Endothelial cell of umbilical vein (primary cell): ENCODE data around the gene ARL13A. TPM values are rescaled to one million over a fixed set of nuclear protein-coding genes. Genes with fewer than 3 reads are reported as not detected.

ENCODE experiments used
- BruUV-seq: library from RNA; stranded (reverse); fragments of 400-500 nt; replicated peaks from 2 replicates; lab custom pipeline; 2021; lab: Mats Ljungman, UMichigan
- CTCF ChIA-PET: fragments of 300-600, 350-600 bp; sonication (Branson Sonifier 250); formaldehyde crosslinking; loops from one replicate; lab custom pipeline; 2021; ENCODE audit warnings: antibody characterized with exemption, inconsistent platforms; lab: Charles Lee
- POLR2A ChIA-PET: fragments of 300-600, 350-600 bp; sonication (Branson Sonifier 250); formaldehyde crosslinking; loops from one replicate; lab custom pipeline; 2021; ENCODE audit warnings: antibody characterized with exemption, inconsistent platforms; lab: Charles Lee
- DNase-seq: peaks from one replicate; pipeline ENCODE4 v3.0.0-alpha.2; 2011; ENCODE audit warnings: low read depth, low spot score
- FAIRE-seq: peaks from 2 replicates; lab custom pipeline; 2011; peaks lifted over from hg19 to GRCh38; lab: Jason Lieb, UNC
- H2AFZ ChIP-seq: 2 replicates; pipeline ENCODE4 v1.6.0; 2012; ENCODE audit warnings: low read depth, low read length, control low read depth, inconsistent platforms
- H3K27ac ChIP-seq: 2 replicates; pipeline ENCODE4 v1.5.1; 2011; ENCODE audit warnings: low read depth, mild to moderate bottlenecking, control low read depth, low read length, moderate library complexity; ENCODE audit not compliant: insufficient read depth
- H3K27me3 ChIP-seq, 2 experiments: 2 replicates each; pipeline versions ENCODE4 v1.6.0 to v1.6.1; 2011; ENCODE audit warnings: low read length in 2 of 2, mixed read lengths in 1 of 2; ENCODE audit not compliant: control insufficient read depth in 2 of 2, insufficient read depth in 2 of 2
- H3K36me3 ChIP-seq, 2 experiments: 2 replicates in 1 of 2; 3 replicates in 1 of 2; pipeline ENCODE4 v1.5.1; 2011; ENCODE audit warnings: low read length in 2 of 2, mild to moderate bottlenecking in 1 of 2, moderate library complexity in 1 of 2; ENCODE audit not compliant: control insufficient read depth in 2 of 2, insufficient read depth in 2 of 2; ENCODE audit errors: extremely low read depth in 1 of 2
- H3K4me1 ChIP-seq: 3 replicates; pipeline ENCODE4 v1.5.1; 2011; ENCODE audit warnings: mild to moderate bottlenecking, low read length; ENCODE audit not compliant: control insufficient read depth, insufficient read depth; ENCODE audit errors: extremely low read depth
- H3K4me2 ChIP-seq: 2 replicates; pipeline ENCODE4 v1.6.1; 2011; ENCODE audit warnings: low read length, control low read depth, mixed read lengths; ENCODE audit not compliant: insufficient read depth
- H3K4me3 ChIP-seq, 3 experiments: fragments of 200-600 bp in 1 of 3; sonication (generic), shearing (Covaris generic) in 1 of 3; replicated peaks in 1 of 3; 2 replicates each; pipeline ENCODE4 v1.5.1; 2011 to 2016; ENCODE audit warnings: control low read depth in 3 of 3, low read length in 3 of 3, mild to moderate bottlenecking in 2 of 3, inconsistent platforms in 1 of 3, low read depth in 1 of 3, moderate library complexity in 1 of 3; ENCODE audit not compliant: insufficient read depth in 1 of 3
- H3K79me2 ChIP-seq: 2 replicates; pipeline ENCODE4 v1.6.0; 2012; ENCODE audit warnings: low read length, inconsistent platforms; ENCODE audit not compliant: control insufficient read depth, insufficient read depth
- H3K9ac ChIP-seq: replicated peaks from 2 replicates; pipeline ENCODE3; 2011; ENCODE audit warnings: low read length, control low read depth; ENCODE audit not compliant: insufficient read depth; ENCODE audit errors: extremely low read depth
- H3K9me1 ChIP-seq: replicated peaks from 3 replicates; pipeline ENCODE4 v1.6.0; 2011; ENCODE audit warnings: mild to moderate bottlenecking, low read length; ENCODE audit not compliant: control insufficient read depth, insufficient read depth; ENCODE audit errors: extremely low read depth
- H3K9me3 ChIP-seq: replicated peaks from 2 replicates; pipeline ENCODE4 v1.5.1; 2012; ENCODE audit warnings: low read length, inconsistent platforms; ENCODE audit not compliant: control insufficient read depth, insufficient read depth
- H4K20me1 ChIP-seq: replicated peaks from 2 replicates; pipeline ENCODE3; 2011; ENCODE audit warnings: mild to moderate bottlenecking, low read length; ENCODE audit not compliant: control insufficient read depth, insufficient read depth; ENCODE audit errors: extremely low read depth
- EZH2 ChIP-seq: IDR thresholded peaks from 2 replicates; pipeline ENCODE4 v1.6.1; 2012; ENCODE audit warnings: borderline replicate concordance, low read depth, mild to moderate bottlenecking, moderate library complexity, low read length, inconsistent platforms; ENCODE audit not compliant: severe bottlenecking
- FOS ChIP-seq: IDR thresholded peaks from 2 replicates; pipeline ENCODE4 v1.6.1; 2011; ENCODE audit warnings: mild to moderate bottlenecking, low read length, moderate library complexity, borderline replicate concordance; ENCODE audit not compliant: insufficient read depth
- GATA2 ChIP-seq: IDR thresholded peaks from 2 replicates; pipeline ENCODE4 v1.7.0; 2011; ENCODE audit warnings: low read depth, mild to moderate bottlenecking, moderate library complexity, mixed read lengths, low read length; ENCODE audit not compliant: insufficient read length, insufficient read depth
- JUN ChIP-seq: IDR thresholded peaks from 2 replicates; pipeline ENCODE4 v1.6.1; 2011; ENCODE audit warnings: borderline replicate concordance, low read depth; ENCODE audit not compliant: insufficient read length, insufficient read depth
- MAX ChIP-seq: IDR thresholded peaks from 2 replicates; pipeline ENCODE4 v1.6.1; 2011; ENCODE audit not compliant: insufficient read depth, insufficient read length
- MYC ChIP-seq: IDR thresholded peaks from one replicate; pipeline ENCODE4 v1.6.1; 2011; ENCODE audit warnings: mild to moderate bottlenecking, low read depth, low read length
- POLR2A ChIP-seq: IDR thresholded peaks from 2 replicates; pipeline ENCODE4 v1.6.1; 2012; ENCODE audit warnings: low read depth, mild to moderate bottlenecking, control low read depth, low read length
- POLR2AphosphoS5 ChIP-seq: IDR thresholded peaks from 2 replicates; pipeline ENCODE4 v1.6.1; 2012; ENCODE audit warnings: low read depth, mild to moderate bottlenecking, control low read depth, low read length, moderate library complexity; ENCODE audit not compliant: insufficient read depth
- dilution Hi-C: fragments of 300-500 bp; cut with MboI; formaldehyde crosslinking; loops from one replicate; pipeline ENCODE4 v1.15.0; 2019; ENCODE audit warnings: low sequenced_read_pairs; ENCODE audit not compliant: extremely low pct_ligation_motif_present
- intact Hi-C: fragments of 100-400 bp; cut with micrococcal nuclease; formaldehyde crosslinking; loops from one replicate; pipeline ENCODE4 v1.10.0; 2022
- polyA plus RNA-seq, 4 experiments: library from polyadenylated mRNA; depleted of rRNA in 3 of 4; stranded (reverse) in 3 of 4; unstranded in 1 of 4; fragments of >200 nt; gene quantifications; 2 replicates each; pipeline versions ENCODE4 v1.2.1 to v1.2.3, GENCODE V29; 2011 to 2012; ENCODE audit warnings: missing spikeins in 1 of 4
- total RNA-seq: library from RNA; stranded (reverse); gene quantifications from 2 replicates; pipeline ENCODE4 v1.2.3, GENCODE V29; 2021
- TF ChIP-seq, protein P1 (sequence below), 2 donors: IDR thresholded peaks; 1 replicate in 1 of 2; 2 replicates in 1 of 2; pipeline ENCODE4 v1.5.1; 2011; ENCODE audit warnings: low read length in 2 of 2, mild to moderate bottlenecking in 2 of 2, moderate library complexity in 2 of 2, control low read depth in 1 of 2, inconsistent platforms in 1 of 2, low read depth in 1 of 2; ENCODE audit not compliant: insufficient read depth in 1 of 2; ENCODE audit errors: extremely low read depth in 1 of 2

ARL13A gene
- total and polyA plus RNA-seq, 2 donors (not counting 3 experiments of a cell fraction or from before 2014, with no cell fraction given) = not detected

GRCh38 chrX:100946299-100946927, 23.1 kb upstream of the ARL13A start:
- Histone ChIP-seq H3K9ac (no peak overlapping the region), H3K79me2 (no peaks in the 10 kb centered on the region), H2AFZ (no peak overlapping the region), H4K20me1 (no peaks in the 10 kb centered on the region), H3K36me3 (no peaks in the 10 kb centered on the region), H3K9me1 (no peaks in the 10 kb centered on the region), H3K4me2 (no peak overlapping the region), H3K27ac (no peak overlapping the region), H3K4me3 (no peak overlapping the region), H3K27me3 (no peaks in the 10 kb centered on the region), H3K9me3 (no peaks in the 10 kb centered on the region), H3K4me1 (no peaks in the 10 kb centered on the region)
- no peak for TF ChIP-seq GATA2
- TF ChIP-seq EZH2 = no peak
- TF ChIP-seq FOS = no peak
- no peak for TF ChIP-seq MYC
- no peak for TF ChIP-seq MAX
- TF ChIP-seq, protein P1, sequence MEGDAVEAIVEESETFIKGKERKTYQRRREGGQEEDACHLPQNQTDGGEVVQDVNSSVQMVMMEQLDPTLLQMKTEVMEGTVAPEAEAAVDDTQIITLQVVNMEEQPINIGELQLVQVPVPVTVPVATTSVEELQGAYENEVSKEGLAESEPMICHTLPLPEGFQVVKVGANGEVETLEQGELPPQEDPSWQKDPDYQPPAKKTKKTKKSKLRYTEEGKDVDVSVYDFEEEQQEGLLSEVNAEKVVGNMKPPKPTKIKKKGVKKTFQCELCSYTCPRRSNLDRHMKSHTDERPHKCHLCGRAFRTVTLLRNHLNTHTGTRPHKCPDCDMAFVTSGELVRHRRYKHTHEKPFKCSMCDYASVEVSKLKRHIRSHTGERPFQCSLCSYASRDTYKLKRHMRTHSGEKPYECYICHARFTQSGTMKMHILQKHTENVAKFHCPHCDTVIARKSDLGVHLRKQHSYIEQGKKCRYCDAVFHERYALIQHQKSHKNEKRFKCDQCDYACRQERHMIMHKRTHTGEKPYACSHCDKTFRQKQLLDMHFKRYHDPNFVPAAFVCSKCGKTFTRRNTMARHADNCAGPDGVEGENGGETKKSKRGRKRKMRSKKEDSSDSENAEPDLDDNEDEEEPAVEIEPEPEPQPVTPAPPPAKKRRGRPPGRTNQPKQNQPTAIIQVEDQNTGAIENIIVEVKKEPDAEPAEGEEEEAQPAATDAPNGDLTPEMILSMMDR (IDR thresholded peaks at IDR 0.05; ENCODE audit: extremely low read depth in 1 of 2, insufficient read depth in 1 of 2, low read depth in 1 of 2, low read length in 2 of 2) = no peak
- TF ChIP-seq POLR2A = no peak
- no peak for TF ChIP-seq POLR2AphosphoS5
- no peak for TF ChIP-seq JUN
- POLR2A ChIA-PET = no interaction called here
- CTCF ChIA-PET = no interaction called here
- no peak for DNase-seq
- dilution Hi-C loops = no loop called here
- intact Hi-C loops = no loop called here
- no TSS peak for BruUV-seq
- FAIRE-seq = no peak
